Activated naive CD8-positive, alpha-beta T cell treated with anti-CD3 and anti-CD28 coated beads, Interleukin-2, amount 50 U/mL, for 24 hours (primary cell): ENCODE data around the gene SP7.
"Not testable (repeated sequence)": the region's sequence is repeated elsewhere in the genome, so short reads cannot be mapped to it uniquely, and the experiment has no call there.

Source experiments
- ATAC-seq: fragments of 150-1000 bp; cut with Tn5 transposase; one replicate; pipeline ENCODE4 v1.10.0; 2021
- DNase-seq: peaks from one replicate; pipeline ENCODE4 v3.0.0; 2021
- H3K27ac Mint-ChIP-seq: one replicate; pipeline ENCODE4 v1.8.0; 2021; ENCODE audit warnings: mild to moderate bottlenecking, mixed read lengths
- H3K27me3 Mint-ChIP-seq: one replicate; pipeline ENCODE4 v1.8.0; 2021; ENCODE audit warnings: mixed read lengths
- H3K36me3 Mint-ChIP-seq: one replicate; pipeline ENCODE4 v1.8.0; 2021; ENCODE audit warnings: low read depth, mixed read lengths
- H3K4me1 Mint-ChIP-seq: one replicate; pipeline ENCODE4 v1.8.0; 2021; ENCODE audit warnings: mixed read lengths
- H3K4me3 Mint-ChIP-seq: one replicate; pipeline ENCODE4 v1.8.0; 2021; ENCODE audit warnings: mild to moderate bottlenecking, moderate library complexity, mixed read lengths
- H3K9me3 Mint-ChIP-seq: one replicate; pipeline ENCODE4 v1.8.0; 2021; ENCODE audit warnings: mixed read lengths

Gene SP7

DNA sequence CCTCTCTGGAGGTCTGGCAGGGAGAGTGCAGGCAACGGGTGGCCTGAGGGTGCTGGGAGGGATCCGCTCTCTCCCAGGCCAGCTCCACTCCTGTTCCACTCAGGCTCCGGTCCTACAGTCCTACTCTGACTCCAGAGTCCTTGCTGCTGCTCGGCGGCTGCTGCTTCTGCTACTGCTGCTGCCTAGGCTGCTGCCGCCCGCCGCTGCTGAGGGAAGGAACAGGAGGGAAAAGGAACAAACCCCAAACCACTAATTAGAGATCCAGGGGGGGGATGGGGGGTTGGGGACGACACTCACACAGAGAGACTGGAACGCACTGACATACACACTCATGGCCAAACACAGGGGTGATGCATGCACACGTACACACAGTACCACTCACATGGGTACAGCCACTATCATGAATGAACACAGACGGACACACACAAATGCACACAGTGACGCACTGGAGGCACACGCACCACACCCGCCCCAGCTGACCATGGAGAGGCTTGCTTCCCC is at the start of gene SP7:
SP7 (minus strand) TSS at position 174 of the 501 bp plus-strand sequence. CDS start 708 bp downstream, outside the sequence.
- Mint-ChIP-seq H3K4me3 (no peak within 1 kb of the TSS), H3K9me3 (no peaks in the 10 kb centered on the region), H3K36me3 (no peaks in the 10 kb centered on the region), H3K27ac (no peak within 1 kb of the TSS), H3K27me3 (peaks cover 48% of the 10 kb centered on the region), H3K4me1 (peaks cover 19% of the 10 kb centered on the region)
- ATAC-seq (no peak), DNase-seq (no peak)

DNA sequence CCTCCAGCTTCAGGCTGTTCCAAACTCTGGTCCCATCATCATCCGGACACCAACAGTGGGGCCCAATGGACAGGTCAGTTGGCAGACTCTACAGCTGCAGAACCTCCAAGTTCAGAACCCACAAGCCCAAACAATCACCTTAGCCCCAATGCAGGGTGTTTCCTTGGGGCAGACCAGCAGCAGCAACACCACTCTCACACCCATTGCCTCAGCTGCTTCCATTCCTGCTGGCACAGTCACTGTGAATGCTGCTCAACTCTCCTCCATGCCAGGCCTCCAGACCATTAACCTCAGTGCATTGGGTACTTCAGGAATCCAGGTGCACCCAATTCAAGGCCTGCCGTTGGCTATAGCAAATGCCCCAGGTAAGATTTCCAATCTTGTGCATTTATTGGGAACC is 47.1 kb upstream of the SP7 start:
- peak overlapping the region; percentile 47 for H3K27ac Mint-ChIP-seq

DNA sequence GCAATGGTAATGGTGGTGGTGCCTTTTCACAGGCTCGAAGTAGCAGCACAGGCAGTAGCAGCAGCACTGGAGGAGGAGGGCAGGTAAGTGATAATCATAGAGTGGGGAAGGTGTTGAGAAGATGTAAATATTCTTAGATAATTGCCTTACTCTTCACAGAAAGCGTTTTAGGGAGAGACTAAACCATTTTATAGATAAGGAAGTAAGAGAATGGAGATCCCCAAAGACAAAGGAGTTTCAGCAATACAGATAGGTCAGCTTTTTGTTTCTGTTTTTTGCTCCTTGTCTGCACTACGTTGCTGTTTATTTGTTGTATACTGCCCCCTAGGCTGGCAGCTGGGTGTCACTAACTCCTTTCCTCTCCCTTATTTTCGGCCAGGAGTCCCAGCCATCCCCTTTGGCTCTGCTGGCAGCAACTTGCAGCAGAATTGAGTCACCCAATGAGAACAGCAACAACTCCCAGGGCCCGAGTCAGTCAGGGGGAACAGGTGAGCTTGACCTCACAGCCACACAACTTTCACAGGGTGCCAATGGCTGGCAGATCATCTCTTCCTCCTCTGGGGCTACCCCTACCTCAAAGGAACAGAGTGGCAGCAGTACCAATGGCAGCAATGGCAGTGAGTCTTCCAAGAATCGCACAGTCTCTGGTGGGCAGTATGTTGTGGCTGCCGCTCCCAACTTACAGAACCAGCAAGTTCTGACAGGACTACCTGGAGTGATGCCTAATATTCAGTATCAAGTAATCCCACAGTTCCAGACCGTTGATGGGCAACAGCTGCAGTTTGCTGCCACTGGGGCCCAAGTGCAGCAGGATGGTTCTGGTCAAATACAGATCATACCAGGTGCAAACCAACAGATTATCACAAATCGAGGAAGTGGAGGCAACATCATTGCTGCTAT is 45.8 kb upstream of the SP7 start:
- peak overlapping the region; percentile 96 for H3K27ac Mint-ChIP-seq
- ATAC-seq, result no peak
- no peaks in the 10 kb centered on the region for H3K27me3 Mint-ChIP-seq
- H3K9me3 Mint-ChIP-seq, result no peaks in the 10 kb centered on the region
- peaks cover 38% of the 10 kb centered on the region for H3K36me3 Mint-ChIP-seq
- peaks cover 53% of the 10 kb centered on the region for H3K4me1 Mint-ChIP-seq
- DNase-seq, result peak; percentile 34
- peak overlapping the region; percentile 94 for H3K4me3 Mint-ChIP-seq

More for the DNA sequence above, 47.1 kb upstream of the SP7 start:
- Mint-ChIP-seq H3K27me3 (no peaks in the 10 kb centered on the region), H3K36me3 (peaks cover 45% of the 10 kb centered on the region), H3K9me3 (no peaks in the 10 kb centered on the region), H3K4me3 (peak overlapping the region; percentile 54), H3K4me1 (peaks cover 64% of the 10 kb centered on the region)
- ATAC-seq (no peak), DNase-seq (no peak)

DNA sequence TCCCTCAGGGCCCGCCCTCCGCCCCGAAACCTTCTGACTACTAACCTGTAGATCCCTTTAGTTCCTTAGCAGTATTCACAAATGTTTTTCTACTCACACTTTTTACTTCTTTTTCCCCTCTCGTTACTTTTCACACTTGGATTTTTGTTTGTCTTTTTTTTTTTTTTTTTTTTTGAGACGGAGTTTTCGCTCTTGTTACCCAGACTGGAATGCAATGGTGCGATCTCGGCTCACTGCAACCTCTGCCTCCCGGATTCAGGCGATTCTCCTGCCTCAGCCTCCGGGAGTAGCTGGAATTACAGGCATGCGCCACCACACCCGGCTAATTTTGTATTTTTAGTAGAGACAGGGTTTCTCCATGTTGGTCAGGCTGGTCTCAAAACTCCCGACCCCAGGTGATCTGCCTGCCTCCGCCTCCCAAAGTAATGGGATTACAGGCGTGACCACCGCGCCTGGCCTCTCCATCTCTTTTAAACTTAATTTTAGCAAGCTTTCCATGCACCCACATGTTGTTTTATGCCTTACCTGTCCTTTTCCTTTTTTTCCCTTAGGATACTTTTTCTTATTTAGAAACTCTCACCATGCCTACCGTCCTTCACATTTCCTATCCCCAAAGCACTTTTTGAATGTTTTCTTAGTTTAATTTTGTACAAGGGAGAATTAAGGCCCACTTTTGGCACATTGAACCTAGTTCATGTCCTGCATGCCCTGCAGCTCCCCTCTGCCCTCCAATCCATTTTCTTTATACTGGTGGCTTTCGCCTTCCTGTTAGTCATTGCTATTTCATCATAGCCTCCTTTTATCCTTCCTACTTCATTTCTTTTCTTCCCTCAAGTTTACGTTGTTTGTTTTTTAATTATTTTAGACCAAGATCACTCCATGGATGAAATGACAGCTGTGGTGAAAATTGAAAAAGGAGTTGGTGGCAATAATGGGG is 44.9 kb upstream of the SP7 start:
- Mint-ChIP-seq H3K4me1 (peaks cover 44% of the 10 kb centered on the region), H3K27ac (peak overlapping the region; percentile 96), H3K4me3 (peak overlapping the region; percentile 94), H3K36me3 (peaks cover 36% of the 10 kb centered on the region), H3K27me3 (no peaks in the 10 kb centered on the region), H3K9me3 (no peaks in the 10 kb centered on the region)
- no peak for DNase-seq
- ATAC-seq, result no peak

DNA sequence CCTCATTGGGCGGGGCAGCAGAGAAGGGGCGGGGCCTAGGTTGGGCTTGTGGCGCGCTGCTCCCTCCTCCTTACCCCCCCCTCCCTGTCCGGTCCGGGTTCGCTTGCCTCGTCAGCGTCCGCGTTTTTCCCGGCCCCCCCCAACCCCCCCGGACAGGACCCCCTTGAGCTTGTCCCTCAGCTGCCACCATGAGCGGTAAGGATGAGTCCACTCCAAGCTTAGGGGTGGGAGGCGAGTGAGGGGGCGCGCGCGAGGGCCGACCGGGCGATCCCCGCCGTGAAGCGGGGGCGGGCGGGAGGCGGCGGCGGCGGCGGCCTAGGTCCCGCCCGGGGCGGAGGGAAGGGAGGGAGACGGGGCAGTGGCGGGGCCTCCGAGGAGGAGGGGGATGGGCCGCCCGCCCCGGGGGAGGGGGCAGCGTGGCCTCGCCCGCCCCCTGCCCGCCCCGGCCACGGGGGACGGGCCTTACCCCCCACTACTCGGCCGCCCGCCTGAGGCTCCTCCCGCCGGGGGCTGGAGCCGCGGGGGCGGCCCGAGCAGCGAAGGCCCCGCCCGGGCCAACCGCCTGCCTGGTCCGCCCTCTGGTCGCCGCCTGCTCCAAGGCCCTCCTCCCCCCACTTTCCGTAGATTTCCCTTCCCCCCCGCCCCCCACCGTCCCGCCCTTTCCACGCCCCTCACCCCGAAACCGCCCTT is 44.1 kb upstream of the SP7 start, which contains the start of gene SP1:
SP1 (plus strand) TSS at position 73 of the 690 bp plus-strand sequence; CDS start at position 189, 116 bp downstream.
- peak; percentile 98 for DNase-seq
- Mint-ChIP-seq H3K27me3 (no peaks in the 10 kb centered on the region), H3K36me3 (peaks cover 33% of the 10 kb centered on the region), H3K4me3 (peak within 1 kb of the TSS; percentile 94), H3K9me3 (no peaks in the 10 kb centered on the region), H3K27ac (peak within 1 kb of the TSS; percentile 96), H3K4me1 (peaks cover 39% of the 10 kb centered on the region)
- ATAC-seq, result peak; percentile 48

DNA sequence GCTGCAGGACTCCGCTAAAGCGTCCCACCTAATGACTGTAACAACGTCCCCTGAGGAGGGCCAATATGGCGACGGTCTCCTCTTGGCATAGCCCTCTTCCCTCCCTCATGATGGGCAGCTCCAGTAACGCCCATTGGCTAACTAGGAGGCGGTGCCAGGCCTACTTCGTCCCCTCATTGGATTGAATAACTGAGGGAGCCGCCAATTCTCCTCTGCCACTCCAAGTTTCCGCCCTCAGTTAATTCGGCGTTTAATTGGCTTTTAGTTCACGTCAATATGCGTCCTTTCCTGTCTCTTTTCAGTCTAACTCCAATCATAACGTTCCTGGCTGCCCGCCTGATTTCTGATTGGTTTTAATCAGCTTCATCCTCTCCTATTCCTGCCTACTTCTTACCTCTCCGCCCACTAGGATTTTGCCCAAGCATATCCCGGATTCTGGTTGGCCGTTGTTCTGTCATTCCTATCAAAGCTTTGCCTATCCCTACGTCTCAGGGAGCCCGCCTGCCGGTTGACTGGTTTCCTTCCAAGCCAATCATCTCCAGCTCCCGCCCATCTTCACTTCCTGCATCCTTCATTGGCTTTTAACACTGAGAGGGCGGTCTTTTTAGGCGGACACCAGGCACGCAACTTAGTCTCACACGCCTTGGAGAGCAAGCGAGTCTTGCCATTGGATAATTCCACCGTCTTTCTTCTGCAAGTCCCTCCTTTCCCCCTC is 43.4 kb upstream of the SP7 start:
- H3K27me3 Mint-ChIP-seq, result no peaks in the 10 kb centered on the region
- no peak overlapping the region for H3K27ac Mint-ChIP-seq
- DNase-seq (peak; percentile 89), ATAC-seq (peak; percentile 81)
- H3K36me3 Mint-ChIP-seq, result peaks cover 30% of the 10 kb centered on the region
- H3K4me1 Mint-ChIP-seq, result peaks cover 37% of the 10 kb centered on the region
- H3K4me3 Mint-ChIP-seq, result no peak overlapping the region
- H3K9me3 Mint-ChIP-seq, result no peaks in the 10 kb centered on the region

DNA sequence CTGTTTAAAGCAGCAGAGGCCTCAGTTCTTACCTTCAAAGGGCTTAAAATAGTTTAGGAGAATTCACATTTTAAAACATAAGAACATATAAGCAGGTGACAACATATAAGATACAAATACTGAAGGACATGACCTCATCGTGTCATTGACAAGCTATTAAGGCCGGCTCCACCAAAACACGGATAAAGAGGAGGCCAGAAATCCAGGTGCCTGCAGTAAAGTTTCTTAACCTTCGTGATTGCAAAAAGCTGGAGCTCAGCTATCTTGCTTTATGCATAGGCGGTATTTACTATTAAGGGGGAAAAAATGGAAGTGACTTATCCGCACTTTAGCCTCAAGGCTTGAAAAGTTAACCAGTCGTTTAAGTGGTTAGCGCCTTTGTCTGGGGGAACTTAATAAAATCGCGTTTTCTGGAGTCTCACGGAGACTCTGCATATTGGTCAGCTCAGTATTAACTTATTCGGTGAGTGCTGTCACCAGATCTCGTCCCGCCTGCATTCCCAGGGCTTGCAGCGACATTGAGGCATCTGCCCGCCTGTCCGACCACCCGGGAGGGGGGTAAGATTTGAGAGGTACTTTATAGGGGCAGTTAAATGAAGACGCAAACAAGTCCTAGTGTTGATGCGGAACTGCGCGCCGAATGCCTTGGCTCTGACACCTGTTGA is 42.7 kb upstream of the SP7 start:
- H3K27ac Mint-ChIP-seq, result no peak overlapping the region
- no peaks in the 10 kb centered on the region for H3K27me3 Mint-ChIP-seq
- H3K4me1 Mint-ChIP-seq, result peaks cover 33% of the 10 kb centered on the region
- H3K4me3 Mint-ChIP-seq, result no peak overlapping the region
- no peak for ATAC-seq
- H3K36me3 Mint-ChIP-seq, result peaks cover 28% of the 10 kb centered on the region
- H3K9me3 Mint-ChIP-seq, result no peaks in the 10 kb centered on the region
- no peak for DNase-seq

DNA sequence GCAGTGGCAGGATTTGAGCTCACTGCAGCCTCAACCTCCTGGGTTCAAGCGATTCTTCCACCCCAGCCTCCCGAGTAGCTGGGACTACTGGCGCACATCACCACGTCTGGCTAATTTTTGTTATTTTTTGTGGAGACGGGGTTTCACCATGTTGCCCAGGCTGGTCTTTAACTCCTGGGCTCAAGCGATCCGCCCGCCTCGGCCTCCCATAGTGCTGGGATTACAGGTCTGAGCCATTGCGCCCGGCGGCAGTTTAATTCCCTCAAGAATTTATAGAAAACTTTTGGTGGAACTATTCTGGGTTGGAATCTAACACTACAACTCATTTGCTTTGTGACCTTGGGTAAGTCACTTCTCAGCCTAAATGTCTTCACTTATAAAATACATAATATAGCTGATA is 42.1 kb upstream of the SP7 start:
- H3K36me3 Mint-ChIP-seq, result peaks cover 22% of the 10 kb centered on the region
- ATAC-seq (no peak), DNase-seq (no peak)
- H3K27me3 Mint-ChIP-seq, result no peaks in the 10 kb centered on the region
- H3K9me3 Mint-ChIP-seq, result no peaks in the 10 kb centered on the region
- H3K27ac Mint-ChIP-seq, result no peak overlapping the region
- no peak overlapping the region for H3K4me3 Mint-ChIP-seq
- peaks cover 30% of the 10 kb centered on the region for H3K4me1 Mint-ChIP-seq

DNA sequence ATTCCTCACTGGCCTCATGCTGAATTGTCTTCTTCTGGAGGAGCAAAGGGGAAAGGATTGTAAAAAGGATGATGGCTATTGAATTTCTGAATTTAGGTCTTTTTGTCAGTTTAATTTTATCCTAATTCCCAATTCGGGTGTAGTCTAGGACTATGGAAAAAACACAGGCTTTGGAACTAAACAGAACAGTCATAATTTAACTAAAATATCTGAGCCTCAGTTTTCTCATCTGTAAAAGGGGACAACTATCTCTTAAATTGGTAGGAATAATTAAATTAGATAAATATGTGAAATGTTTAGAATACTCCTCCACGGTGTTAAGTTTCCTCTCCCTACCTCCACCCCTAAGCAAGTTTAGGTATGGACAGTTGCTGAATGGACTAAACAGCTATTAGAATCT is 40.6 kb upstream of the SP7 start:
- ATAC-seq (no peak), DNase-seq (no peak)
- no peak overlapping the region for H3K4me3 Mint-ChIP-seq
- no peaks in the 10 kb centered on the region for H3K9me3 Mint-ChIP-seq
- no peak overlapping the region for H3K27ac Mint-ChIP-seq
- peaks cover 27% of the 10 kb centered on the region for H3K4me1 Mint-ChIP-seq
- H3K27me3 Mint-ChIP-seq, result no peaks in the 10 kb centered on the region
- H3K36me3 Mint-ChIP-seq, result peaks cover 9% of the 10 kb centered on the region

DNA sequence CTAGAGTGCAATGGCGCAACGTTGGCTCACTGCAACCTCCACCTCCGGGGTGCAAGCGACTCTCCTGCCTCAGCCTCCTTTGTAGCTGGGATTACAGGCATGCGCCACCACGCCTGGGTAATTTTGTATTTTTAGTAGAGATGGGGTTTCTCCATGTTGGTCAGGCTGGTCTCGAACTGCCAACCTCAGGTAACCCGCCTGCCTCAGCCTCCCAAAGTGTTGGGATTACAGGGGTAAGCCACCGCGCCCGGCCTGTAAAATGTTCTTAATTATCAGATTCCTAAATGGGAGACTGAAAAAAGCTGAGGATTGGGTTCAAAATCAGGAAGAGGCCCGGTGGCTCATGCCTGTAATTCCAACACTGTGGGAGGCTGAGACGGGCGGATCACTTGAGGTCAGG is 38.1 kb upstream of the SP7 start:
- H3K27ac Mint-ChIP-seq, result peak overlapping the region; percentile 46
- not testable (repeated sequence) for ATAC-seq, H3K4me3 Mint-ChIP-seq, H3K36me3 Mint-ChIP-seq, H3K9me3 Mint-ChIP-seq, DNase-seq, H3K27me3 Mint-ChIP-seq
- peaks cover 30% of the 10 kb centered on the region for H3K4me1 Mint-ChIP-seq

DNA sequence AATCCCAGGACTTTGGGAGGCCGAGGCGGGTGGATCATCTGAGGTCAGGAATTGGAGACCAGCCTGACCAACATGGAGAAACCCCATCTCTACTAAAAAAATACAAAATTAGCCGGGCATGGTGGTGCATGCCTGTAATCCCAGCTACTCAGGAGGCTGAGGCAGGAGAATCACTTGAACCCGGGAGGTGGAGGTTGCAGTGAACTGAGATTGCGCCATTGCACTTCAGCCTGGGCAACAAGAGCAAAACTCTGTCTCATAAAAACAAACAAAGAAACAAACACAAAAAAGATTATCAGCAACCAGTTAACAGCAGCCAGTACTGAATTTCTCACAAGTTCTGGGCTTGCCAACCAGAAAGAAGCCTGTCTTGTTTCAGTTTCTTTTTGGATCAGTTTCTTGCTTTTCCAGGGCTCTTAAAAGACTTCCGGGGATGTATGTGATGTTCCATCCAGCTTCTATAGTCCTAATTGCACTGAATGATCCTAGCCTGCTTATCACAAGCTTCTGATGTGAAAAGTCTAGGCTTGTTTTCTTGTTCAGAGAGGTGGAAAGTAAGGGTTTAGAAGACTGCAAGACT is 37.5 kb upstream of the SP7 start:
- not testable (repeated sequence) for H3K27me3 Mint-ChIP-seq, ATAC-seq, H3K36me3 Mint-ChIP-seq, DNase-seq, H3K9me3 Mint-ChIP-seq
- H3K4me1 Mint-ChIP-seq, result peaks cover 32% of the 10 kb centered on the region
- H3K27ac Mint-ChIP-seq, result peak overlapping the region; percentile 46
- H3K4me3 Mint-ChIP-seq, result peak overlapping the region; percentile 3

DNA sequence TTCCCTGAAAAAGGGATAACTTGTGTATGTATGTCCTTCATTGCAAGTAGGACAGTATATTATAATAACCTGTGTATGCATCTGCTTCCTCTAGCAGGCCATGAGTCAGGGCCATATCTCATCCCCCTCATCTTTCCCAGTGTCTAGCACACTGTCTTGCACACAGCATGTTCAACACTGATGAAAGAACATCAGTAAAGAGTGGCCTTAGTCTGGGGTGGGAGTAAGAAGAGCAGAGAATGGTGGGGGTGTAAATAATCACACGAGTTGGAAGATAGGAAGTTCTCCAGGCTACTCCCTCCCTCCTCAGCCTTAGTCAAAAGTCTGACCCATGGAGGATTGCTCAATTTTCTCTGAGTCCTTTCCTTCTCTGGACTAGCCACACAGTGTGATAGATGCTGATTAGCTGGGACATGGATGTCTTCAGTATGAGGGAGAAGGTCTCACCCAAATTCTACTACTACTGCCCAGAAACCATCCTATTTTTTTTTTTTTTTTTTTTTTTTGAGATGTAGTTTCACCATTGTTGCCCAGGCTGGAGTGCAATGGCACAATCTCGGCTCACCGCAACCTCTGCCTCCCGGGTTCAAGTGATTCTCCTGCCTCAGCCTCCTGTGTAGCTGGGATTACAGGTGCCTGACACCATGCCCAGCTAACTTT is 29.2 kb upstream of the SP7 start:
- peaks cover 21% of the 10 kb centered on the region for H3K4me1 Mint-ChIP-seq
- no peaks in the 10 kb centered on the region for H3K27me3 Mint-ChIP-seq
- H3K27ac Mint-ChIP-seq, result peak overlapping the region; percentile 60
- no peak overlapping the region for H3K4me3 Mint-ChIP-seq
- ATAC-seq (no peak), DNase-seq (no peak)
- no peaks in the 10 kb centered on the region for H3K36me3 Mint-ChIP-seq
- H3K9me3 Mint-ChIP-seq, result no peaks in the 10 kb centered on the region
